GF-D8 (cell line): ENCODE results near the gene EYA2.

Source experiments
- DNase-seq: peaks from one replicate; lab custom pipeline; 2025; lab: John Stamatoyannopoulos, UW

Gene EYA2

GRCh38 chr20:46979603-46980241, 85.1 kb downstream of the EYA2 start:
- no peak for DNase-seq

- no peak for DNase-seq
These were observed 86.5 kb downstream of the EYA2 start for GRCh38 chr20:46981184-46981583.

DNA sequence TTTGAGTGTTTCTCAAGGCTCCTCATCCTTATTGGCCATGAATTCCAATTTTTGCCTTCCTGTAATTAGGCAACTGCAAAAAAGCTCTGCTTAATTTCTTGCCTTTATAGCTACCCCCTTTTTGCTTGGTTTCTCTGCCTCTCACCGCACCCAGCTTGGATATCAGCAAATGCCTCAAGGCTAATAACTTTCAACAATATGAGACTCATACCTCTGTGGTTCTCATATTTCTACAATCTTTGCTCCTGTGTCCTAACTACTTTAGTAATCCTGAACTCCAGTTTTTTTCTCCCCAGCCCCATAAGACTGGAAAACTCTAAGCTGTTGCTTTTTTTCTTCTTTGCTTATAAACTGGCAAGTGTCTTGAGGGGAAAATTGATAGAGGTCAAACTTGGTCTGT, 88.8 kb downstream of the EYA2 start:
- no peak for DNase-seq

GRCh38 chr20:46984405-46984804, 89.8 kb downstream of the EYA2 start:
- DNase-seq, result no peak

DNA sequence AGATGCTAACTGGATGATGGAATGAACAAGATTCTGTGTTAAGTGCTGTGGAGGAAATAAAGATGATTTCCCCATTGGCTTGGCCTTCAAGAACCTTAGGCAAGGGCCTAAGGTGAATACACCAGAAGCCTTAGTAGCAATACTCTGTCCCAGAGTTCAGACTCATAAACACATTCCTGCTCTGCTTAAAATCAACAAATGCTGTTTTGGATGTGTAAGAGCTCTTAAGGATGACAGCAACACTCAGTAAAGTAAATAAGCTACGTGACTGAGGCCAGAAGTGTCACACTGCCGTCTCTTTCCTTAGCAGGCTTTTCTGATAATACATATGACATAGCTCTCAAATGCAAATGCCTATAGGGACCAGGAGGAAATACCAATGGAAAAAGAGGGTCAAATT, 90.6 kb downstream of the EYA2 start:
- no peak for DNase-seq

DNA sequence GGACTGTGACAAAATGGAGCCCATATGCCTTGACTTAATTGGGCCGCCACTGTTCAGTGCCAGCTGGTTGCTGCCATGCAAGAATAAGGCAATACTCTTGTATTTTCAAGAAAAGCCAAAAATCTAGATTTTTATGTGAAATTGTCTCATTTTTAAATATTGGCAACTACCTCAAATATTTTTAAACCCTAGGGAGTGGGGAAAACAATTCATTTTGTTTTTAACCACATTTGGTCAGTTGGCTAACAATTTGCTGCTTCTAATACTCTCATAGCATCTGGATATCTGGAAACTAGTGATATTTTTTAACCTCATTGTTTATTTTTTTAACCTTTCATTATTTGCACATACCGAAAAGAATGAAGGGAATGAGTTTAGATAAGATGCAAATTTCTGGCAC, 91.0 kb downstream of the EYA2 start:
- no peak for DNase-seq

- DNase-seq, result no peak
These were observed 92.4 kb downstream of the EYA2 start for GRCh38 chr20:46987001-46987400.

DNA sequence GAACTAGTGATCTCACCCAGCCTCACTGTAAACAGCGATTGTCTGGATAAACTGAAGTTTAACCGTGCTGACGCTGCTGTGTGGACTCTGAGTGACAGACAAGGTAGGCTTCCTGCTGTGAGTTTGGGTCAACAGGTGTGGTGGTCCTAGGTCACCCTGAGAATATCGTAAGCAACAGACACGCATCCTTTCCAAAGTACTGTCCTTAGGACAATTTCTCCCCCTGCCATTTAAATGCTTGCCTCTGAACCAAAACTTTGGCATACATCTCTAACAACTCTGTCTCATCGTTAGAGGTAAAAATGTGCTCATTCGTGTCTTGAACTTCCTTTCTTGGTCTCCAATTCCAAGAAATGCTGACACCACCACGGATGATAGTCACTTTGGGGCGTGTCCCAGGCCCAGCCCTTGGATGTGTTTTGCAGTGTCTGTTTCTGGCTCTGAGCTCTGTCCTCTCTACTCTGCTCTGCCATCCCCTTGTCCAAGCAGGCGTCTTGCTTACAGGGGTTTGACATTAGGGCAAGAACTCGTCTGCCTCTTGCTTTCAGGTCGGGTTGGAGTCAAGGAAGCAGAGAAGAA, 95.5 kb downstream of the EYA2 start:
- no peak for DNase-seq

- DNase-seq, result no peak
These were observed 96.0 kb downstream of the EYA2 start for GRCh38 chr20:46990596-46991104.

- DNase-seq, result no peak
These were observed 96.5 kb downstream of the EYA2 start for GRCh38 chr20:46991168-46991567.

DNA sequence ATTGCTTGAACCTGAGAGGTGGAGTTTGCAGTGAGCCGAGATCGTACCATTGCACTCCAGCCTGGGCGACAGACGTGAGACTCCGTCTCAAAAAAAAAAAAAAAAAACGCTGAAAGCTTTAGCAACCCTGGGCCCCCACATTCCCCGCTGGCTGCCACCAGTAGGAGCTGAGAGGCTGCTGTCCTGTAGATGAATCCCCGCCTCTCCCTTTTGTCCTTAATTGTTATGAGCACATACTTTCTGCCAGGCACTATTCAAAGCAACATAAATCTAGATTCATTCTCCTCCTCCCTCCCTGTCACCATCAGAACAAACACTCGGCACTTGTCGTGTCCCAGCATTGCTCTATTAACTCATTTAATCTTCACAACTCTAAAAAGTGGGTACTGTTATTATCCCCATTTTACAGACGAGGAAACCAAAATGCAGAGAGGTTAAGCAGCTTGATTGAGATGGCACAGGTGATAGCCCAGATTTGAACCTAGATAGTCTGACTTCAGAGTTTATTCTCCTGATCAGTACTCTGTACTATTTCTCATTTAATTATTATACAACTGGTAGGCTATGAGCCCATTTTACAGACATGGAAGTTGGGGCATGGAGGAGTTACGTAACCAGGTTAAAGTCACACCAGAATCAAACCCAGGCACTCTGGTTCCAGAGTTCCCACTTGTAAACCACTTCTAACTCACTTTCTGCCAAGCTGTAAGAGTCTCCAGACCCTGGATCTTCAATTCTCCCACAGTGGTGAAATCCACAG, 97.4 kb downstream of the EYA2 start:
- no peak for DNase-seq

GRCh38 chr20:46992640-46993035, 98.0 kb downstream of the EYA2 start:
- no peak for DNase-seq

DNA sequence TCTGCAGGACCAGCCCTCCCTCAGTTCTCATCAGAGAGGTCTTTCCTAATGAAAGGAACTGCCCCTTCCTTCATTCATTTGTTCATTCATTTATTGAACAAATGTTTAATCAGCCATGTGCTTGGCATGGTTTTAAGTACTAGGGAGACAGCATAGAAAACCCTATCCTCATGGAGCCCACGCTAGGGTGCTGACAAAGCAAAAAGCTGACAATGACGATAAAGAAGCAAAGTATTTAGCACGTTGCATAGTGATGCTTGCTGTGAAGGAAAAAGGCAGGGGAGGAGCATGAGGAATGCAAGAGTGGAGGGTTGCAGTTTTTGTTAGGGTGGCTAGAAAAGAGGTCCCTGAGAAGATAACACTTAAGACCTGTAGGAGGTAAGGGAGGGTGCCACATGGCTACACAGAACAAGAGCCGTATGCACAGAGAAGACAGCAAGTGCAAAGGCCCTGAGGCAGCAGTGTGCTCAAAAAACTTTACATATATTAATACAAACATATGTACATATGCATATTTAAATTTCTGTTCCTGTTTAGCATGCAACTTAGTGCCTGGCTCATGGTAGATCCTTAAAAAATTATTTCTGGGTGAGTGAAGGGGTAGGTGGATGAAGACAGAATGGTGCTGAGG, 98.9 kb downstream of the EYA2 start:
- no peak for DNase-seq

- no peak for DNase-seq
These were observed 99.7 kb downstream of the EYA2 start for GRCh38 chr20:46994341-46994740.

DNA sequence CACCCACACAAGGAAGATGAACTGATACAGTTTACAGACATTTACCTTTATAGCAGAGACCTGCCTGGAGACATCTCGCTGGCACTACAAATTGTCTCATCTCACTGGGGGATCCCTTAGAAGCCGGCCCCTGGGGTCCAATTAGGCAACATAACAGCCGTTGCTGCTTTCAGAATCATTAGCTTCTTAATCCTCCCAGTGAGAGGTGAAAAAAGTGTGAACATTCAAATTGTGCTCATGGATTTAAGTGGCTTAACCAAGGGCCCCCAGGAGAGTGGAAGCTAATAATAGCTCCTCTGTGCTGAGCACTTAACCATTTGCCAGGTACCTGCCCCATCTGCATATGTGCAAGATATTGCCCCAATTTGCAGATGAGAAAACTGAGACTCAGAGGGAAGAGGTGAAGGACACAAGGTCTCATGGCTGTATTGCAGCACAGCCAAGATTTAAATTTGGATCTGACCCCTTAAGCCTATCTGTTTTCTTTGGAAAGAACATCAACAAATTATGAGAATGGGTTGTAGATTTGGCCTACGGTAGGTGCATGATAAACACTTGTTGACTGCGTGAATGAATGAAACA, 101.0 kb downstream of the EYA2 start:
- DNase-seq, result no peak

DNA sequence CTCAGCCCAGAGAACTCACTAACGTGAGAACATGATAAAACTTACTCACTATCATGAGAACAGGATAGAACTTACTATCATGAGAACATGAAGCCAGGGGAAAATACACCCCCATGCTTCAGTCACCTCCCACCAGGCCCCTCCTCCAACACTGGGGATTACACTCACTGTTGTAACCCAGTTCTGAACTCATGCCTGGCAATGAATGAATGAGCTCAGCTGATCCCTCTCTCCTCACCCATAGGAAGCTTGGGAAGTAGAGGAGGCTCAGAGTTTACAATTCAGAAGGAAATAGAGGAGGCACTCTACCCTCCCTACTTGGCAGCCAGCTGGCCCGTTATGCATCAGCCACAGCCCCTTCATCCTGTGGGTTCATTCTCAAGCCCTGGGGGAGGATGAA, 102.5 kb downstream of the EYA2 start:
- no peak for DNase-seq

DNA sequence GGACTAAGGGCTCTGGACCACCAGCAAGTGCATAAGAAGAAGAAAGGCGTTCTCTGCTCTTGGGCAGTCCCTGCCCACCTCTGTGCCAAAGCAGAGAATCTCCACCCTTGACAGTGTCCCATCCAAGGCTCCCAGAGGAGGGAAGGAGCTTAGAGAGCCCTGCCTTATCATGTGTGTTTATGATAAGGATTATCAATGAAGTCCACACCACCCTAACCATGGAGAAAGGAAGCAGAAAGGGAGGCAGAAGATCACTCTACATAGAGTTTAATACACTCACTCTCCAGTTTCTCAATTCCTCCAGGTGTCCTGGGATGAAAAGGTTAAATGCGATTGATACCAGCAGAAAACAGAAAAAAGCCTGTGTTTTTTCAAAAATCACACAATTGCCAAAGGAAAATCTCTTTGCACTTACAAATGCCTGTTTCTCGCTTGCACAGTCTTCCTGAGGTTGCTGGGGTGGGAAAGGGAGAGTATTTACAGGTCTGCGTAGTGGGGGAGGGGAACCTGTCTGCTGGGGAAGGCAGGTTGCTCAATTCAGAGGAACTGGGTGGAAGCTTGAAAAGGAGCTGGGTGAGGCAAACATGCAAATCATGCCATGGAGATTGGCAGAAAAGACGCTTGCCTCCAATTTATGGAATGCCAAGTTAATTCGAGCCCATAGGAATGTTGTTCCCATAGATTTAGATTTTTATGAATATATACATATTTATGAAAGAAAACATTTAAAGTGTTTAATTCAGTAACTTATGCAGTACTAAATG, 104.0 kb downstream of the EYA2 start:
- no peak for DNase-seq

GRCh38 chr20:46999801-47000465, 105.3 kb downstream of the EYA2 start:
- DNase-seq, result no peak

DNA sequence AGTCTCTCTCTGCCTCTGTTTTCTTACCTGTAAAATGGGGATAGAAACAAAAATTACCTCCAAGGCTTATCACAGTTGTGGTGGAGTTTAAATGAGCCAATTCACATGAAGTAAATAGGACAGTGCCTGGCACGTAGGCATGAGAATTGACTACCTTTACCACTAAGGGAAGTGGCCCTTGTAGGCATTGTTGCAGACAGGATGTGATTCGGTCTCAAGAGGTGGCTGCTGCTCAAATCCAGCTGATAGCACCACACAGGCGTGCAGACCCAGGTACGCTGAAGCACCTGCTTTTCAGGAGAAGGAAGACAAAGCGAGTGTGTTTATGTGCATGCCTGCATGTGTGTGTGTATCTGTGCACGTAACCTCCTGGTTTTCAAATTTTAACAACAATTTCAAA, 108.6 kb downstream of the EYA2 start:
- no peak for DNase-seq

DNA sequence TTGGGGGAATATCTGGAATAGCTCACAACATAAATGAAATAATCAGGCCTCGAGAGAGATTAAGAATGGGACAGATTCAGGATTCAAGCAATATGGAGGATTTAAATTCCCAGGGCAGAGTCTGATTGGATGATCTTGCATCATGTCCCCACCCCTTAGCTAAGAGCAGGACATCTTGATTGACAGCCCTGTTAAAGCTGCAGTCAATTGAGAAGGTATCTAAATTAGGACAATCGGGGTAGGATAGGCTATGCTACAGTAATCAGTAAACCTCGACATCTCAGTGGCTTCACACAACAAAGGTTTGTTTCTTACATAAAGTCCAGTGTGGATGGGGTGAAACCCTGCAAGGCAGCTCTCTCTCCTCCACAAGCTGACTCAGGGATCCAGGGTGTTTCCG, 109.5 kb downstream of the EYA2 start:
- no peak for DNase-seq
